HG03064 (cell line): ENCODE measurements around the gene LAMB2.

ENCODE experiments used
- ATAC-seq: cut with Tn5 transposase; IDR thresholded peaks from one replicate; pipeline ENCODE4 v1.9.1; 2021; ENCODE audit warnings: low read depth; ENCODE audit not compliant: unreplicated experiment

Gene LAMB2

GRCh38 chr3:49132437-49133225 lies at the start of gene LAMB2:
TSS of gene LAMB2 (minus strand) at chr3:49133050. CDS start at chr3:49132867, 183 bp downstream.
- no peak for ATAC-seq

GRCh38 chr3:49181351-49181750 lies 48.5 kb upstream of the LAMB2 start:
- no peak for ATAC-seq

GRCh38 chr3:49180116-49180515 lies 47.3 kb upstream of the LAMB2 start:
- no peak for ATAC-seq

- ATAC-seq = no peak
Measured at GRCh38 chr3:49177073-49177472, 44.2 kb upstream of the LAMB2 start.

- ATAC-seq = no peak
Measured at GRCh38 chr3:49175530-49175929, 42.7 kb upstream of the LAMB2 start.

- ATAC-seq = no peak
Measured at GRCh38 chr3:49174397-49174985, 41.6 kb upstream of the LAMB2 start.

GRCh38 chr3:49173792-49174170 lies 40.9 kb upstream of the LAMB2 start:
- no peak for ATAC-seq

GRCh38 chr3:49173116-49173791 lies 40.4 kb upstream of the LAMB2 start:
- no peak for ATAC-seq

GRCh38 chr3:49172551-49173041 lies 39.7 kb upstream of the LAMB2 start:
- no peak for ATAC-seq

GRCh38 chr3:49171775-49172500 lies 39.1 kb upstream of the LAMB2 start:
- ATAC-seq = no peak

GRCh38 chr3:49171119-49171774 lies 38.4 kb upstream of the LAMB2 start, which contains the start of gene KLHDC8B:
TSS of gene KLHDC8B (plus strand) at chr3:49171598. CDS start at chr3:49172770, 1,172 bp downstream.
- ATAC-seq = no peak

GRCh38 chr3:49170744-49171118 lies 37.9 kb upstream of the LAMB2 start:
- ATAC-seq = no peak

GRCh38 chr3:49166752-49167556 lies 34.1 kb upstream of the LAMB2 start:
- ATAC-seq = no peak

- no peak for ATAC-seq
Measured at GRCh38 chr3:49165771-49166751, 33.2 kb upstream of the LAMB2 start, which contains the start of gene CCDC71. TSS of gene CCDC71 (minus strand) at chr3:49166331. CDS start at chr3:49164208, 2,123 bp downstream.

- ATAC-seq = no peak
Measured at GRCh38 chr3:49164983-49165720, 32.3 kb upstream of the LAMB2 start.

- ATAC-seq = no peak
Measured at GRCh38 chr3:49163609-49164008, 30.8 kb upstream of the LAMB2 start.

GRCh38 chr3:49162751-49163419 lies 30.0 kb upstream of the LAMB2 start:
- ATAC-seq = no peak
